Neural cell (in vitro differentiated cells): ENCODE results near the gene CCDC24.

ENCODE experiments used
- EZH2 ChIP-seq: fragments of 200-600, 300-800 bp; shearing (Covaris generic), sonication (generic); IDR thresholded peaks from 2 replicates; pipeline ENCODE4 v1.6.1; 2014; ENCODE audit warnings: antibody characterized with exemption, low read length, borderline replicate concordance, mild to moderate bottlenecking; ENCODE audit not compliant: insufficient read depth, poor library complexity, severe bottlenecking
- POLR2AphosphoS5 ChIP-seq: IDR thresholded peaks from 2 replicates; pipeline ENCODE4 v1.6.1; 2012
- RAD21 ChIP-seq: fragments of 450-650 bp; conservative IDR thresholded peaks from 2 replicates; pipeline ENCODE4 v1.6.1; 2014; ENCODE audit warnings: antibody characterized with exemption, mild to moderate bottlenecking, moderate library complexity
- TAF1 ChIP-seq: IDR thresholded peaks from 2 replicates; pipeline ENCODE4 v1.6.1; 2012; ENCODE audit warnings: low read depth
- TF ChIP-seq, protein P1 (sequence below): fragments of 450-650 bp; IDR thresholded peaks from 2 replicates; pipeline ENCODE4 v1.5.1; 2014; ENCODE audit warnings: antibody characterized with exemption, mild to moderate bottlenecking, moderate library complexity; ENCODE audit not compliant: poor library complexity, severe bottlenecking
- TF ChIP-seq, protein P2 (sequence below): IDR thresholded peaks from 2 replicates; pipeline ENCODE4 v1.6.1; 2012; ENCODE audit warnings: borderline replicate concordance

DNA sequence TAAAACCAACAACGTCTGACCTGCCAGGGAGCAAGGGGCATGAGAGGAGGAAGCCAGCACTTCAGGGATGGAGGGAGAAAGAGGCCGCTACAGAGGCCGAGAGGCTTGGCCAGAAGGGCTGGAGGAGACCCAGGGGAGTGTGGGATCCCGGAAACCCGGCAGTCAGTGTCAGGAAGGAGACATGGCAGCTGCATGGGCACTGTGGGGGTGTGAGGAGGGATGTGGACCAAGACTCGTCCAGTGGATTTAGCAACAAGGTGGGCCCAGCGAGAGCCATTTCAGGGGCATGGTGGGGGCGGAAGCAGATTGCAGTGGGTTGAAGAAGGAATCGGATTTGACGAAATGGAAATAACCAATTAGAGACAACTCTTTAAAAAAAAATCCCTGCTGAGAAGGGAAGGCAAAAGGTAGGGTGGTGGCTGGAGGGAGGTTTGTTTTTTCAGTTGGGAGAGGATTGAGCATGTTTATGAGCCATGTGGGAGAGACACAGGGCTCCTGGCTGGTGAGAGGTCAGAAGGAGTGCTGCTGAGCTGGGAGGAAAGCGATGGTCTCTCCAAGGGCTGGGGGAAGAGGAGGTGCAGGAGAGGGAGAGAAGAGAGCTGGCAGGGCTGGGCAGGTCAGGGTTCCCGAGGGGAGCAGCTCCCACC is 8.0 kb upstream of the CCDC24 start:
- TF ChIP-seq, protein P1, sequence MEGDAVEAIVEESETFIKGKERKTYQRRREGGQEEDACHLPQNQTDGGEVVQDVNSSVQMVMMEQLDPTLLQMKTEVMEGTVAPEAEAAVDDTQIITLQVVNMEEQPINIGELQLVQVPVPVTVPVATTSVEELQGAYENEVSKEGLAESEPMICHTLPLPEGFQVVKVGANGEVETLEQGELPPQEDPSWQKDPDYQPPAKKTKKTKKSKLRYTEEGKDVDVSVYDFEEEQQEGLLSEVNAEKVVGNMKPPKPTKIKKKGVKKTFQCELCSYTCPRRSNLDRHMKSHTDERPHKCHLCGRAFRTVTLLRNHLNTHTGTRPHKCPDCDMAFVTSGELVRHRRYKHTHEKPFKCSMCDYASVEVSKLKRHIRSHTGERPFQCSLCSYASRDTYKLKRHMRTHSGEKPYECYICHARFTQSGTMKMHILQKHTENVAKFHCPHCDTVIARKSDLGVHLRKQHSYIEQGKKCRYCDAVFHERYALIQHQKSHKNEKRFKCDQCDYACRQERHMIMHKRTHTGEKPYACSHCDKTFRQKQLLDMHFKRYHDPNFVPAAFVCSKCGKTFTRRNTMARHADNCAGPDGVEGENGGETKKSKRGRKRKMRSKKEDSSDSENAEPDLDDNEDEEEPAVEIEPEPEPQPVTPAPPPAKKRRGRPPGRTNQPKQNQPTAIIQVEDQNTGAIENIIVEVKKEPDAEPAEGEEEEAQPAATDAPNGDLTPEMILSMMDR, result no peak
- TF ChIP-seq TAF1, result no peak
- TF ChIP-seq, protein P2, sequence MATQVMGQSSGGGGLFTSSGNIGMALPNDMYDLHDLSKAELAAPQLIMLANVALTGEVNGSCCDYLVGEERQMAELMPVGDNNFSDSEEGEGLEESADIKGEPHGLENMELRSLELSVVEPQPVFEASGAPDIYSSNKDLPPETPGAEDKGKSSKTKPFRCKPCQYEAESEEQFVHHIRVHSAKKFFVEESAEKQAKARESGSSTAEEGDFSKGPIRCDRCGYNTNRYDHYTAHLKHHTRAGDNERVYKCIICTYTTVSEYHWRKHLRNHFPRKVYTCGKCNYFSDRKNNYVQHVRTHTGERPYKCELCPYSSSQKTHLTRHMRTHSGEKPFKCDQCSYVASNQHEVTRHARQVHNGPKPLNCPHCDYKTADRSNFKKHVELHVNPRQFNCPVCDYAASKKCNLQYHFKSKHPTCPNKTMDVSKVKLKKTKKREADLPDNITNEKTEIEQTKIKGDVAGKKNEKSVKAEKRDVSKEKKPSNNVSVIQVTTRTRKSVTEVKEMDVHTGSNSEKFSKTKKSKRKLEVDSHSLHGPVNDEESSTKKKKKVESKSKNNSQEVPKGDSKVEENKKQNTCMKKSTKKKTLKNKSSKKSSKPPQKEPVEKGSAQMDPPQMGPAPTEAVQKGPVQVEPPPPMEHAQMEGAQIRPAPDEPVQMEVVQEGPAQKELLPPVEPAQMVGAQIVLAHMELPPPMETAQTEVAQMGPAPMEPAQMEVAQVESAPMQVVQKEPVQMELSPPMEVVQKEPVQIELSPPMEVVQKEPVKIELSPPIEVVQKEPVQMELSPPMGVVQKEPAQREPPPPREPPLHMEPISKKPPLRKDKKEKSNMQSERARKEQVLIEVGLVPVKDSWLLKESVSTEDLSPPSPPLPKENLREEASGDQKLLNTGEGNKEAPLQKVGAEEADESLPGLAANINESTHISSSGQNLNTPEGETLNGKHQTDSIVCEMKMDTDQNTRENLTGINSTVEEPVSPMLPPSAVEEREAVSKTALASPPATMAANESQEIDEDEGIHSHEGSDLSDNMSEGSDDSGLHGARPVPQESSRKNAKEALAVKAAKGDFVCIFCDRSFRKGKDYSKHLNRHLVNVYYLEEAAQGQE, result no peak
- no peak for TF ChIP-seq POLR2AphosphoS5
- no peak for TF ChIP-seq EZH2
- TF ChIP-seq RAD21, result no peak
